ENCODE measurements around the gene RPAP3. TPM values are rescaled to one million over a fixed set of nuclear protein-coding genes. Genes with fewer than 3 reads are reported as not detected.
A peak's percentile ranks its signal among the peaks of the same experiment; 100 is the strongest.

Gene RPAP3
- total RNA-seq, 4 donors from 2014 or later, result 6.8 to 13.0 (median 7.9) TPM

- no peak for TF ChIP-seq CTCF (IDR thresholded peaks at IDR 0.05)
- TF ChIP-seq POLR2A (IDR thresholded peaks at IDR 0.05), result no peak
- 86 to 90% methylated on average over 8 of the region's 8 CpGs for WGBS, 2 donors
- intact Hi-C loops (cut with DNase I; ENCODE audit: low total_unique reads), result loop anchor here (5.0 kb wide), 1 partner anchor 92 kb away; no protein-coding TSS in a partner anchor
Measured at GRCh38 chr12:47744778-47745436, 39.1 kb upstream of the RPAP3 start.

GRCh38 chr12:47744005-47744651 is 38.3 kb upstream of the RPAP3 start:
- TF ChIP-seq CTCF (IDR thresholded peaks at IDR 0.05) (no peak), POLR2A (IDR thresholded peaks at IDR 0.05) (no peak)
- DNase-seq (ENCODE audit: low spot score in 2 of 2), result peak; percentile 49 to 89
- intact Hi-C loops (cut with DNase I; ENCODE audit: low total_unique reads), result loop anchor here (5.0 kb wide), 1 partner anchor 93 kb away; no protein-coding TSS in a partner anchor
- no peak overlapping the region for H3K4me3 ChIP-seq (ENCODE audit: low read depth, poor library complexity, severe bottlenecking)
- WGBS, 2 donors, result 41 to 46% methylated on average over 10 of the region's 10 CpGs

More at GRCh38 chr12:47744778-47745436, 39.1 kb upstream of the RPAP3 start:
- DNase-seq (ENCODE audit: low spot score in 2 of 2), result no peak
- no peak overlapping the region for H3K4me3 ChIP-seq (ENCODE audit: low read depth, poor library complexity, severe bottlenecking)

DNA sequence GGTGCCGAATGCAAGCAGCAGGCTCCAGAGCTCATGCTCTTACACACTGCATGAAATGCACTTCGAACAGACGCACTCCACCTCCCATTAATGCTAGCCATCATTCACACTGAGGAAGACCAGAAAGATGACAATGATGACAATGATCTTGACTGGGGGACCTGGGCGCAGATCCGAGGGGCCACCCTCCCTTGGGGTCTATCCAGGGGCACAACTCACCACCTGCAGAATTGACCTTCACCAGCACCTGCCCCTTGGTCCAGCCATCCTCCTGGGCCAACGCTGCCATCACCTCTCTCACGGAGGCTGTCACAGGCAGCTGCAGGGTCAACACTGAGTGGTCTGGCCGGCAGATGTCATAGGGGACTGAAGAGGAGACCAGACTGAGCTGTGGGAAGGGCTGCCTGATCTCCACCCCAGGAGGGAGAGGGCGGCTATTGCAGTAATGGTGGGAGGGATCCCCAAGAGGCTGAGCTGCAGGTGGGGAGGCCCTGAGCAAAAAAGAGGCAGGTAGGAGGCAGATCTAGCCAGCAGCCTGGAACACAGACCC is 37.6 kb upstream of the RPAP3 start:
- intact Hi-C loops (cut with DNase I; ENCODE audit: low total_unique reads), result loop anchor here (5.0 kb wide), 1 partner anchor 94 kb away; no protein-coding TSS in a partner anchor
- WGBS, 2 donors, result 84% methylated on average over 9 of the region's 9 CpGs

DNA sequence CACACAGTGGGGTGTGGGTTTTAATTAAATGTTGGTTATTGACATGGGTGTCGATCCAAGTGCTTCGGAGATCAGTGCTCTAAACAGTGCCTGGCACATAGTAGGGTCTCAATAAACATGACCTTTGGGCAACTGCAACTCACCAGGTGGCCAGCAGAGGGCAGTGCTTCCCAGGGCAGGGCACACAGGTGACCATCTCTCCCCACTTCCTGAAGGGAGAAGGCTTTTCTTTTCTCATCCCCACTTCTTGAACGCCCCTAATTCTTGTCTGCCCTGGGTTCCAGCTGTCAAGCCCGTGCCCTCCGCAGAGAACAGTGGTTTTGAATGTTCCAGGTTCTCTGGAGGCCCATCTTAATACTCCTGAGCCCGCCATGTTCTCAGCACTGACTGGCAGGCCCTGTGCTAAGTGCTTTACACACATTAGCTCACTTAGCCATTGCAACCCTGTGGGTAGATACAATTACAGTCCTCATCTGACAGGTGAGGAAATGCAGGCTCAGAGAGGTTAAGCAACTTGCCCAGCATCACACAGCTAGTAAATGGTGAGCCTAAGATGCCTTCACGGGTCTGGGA is 36.5 kb upstream of the RPAP3 start:
- no peak overlapping the region for H3K4me3 ChIP-seq (ENCODE audit: low read depth, poor library complexity, severe bottlenecking)
- WGBS, 2 donors, result 69 to 73% methylated on average over 7 of the region's 7 CpGs
- DNase-seq (ENCODE audit: low spot score in 2 of 2), result peak; percentile 49 to 94
- intact Hi-C loops (cut with DNase I; ENCODE audit: low total_unique reads), result loop anchor here (5.0 kb wide), 1 partner anchor 95 kb away; no protein-coding TSS in a partner anchor
- TF ChIP-seq POLR2A (IDR thresholded peaks at IDR 0.05), result no peak
- peak in 1 of 3 donors; percentile 75 for TF ChIP-seq CTCF (IDR thresholded peaks at IDR 0.05)

More for the DNA sequence above, 37.6 kb upstream of the RPAP3 start:
- TF ChIP-seq POLR2A (IDR thresholded peaks at IDR 0.05), result no peak
- TF ChIP-seq CTCF (IDR thresholded peaks at IDR 0.05), result no peak
- no peak overlapping the region for H3K4me3 ChIP-seq (ENCODE audit: low read depth, poor library complexity, severe bottlenecking)
- DNase-seq (ENCODE audit: low spot score in 2 of 2), result no peak

GRCh38 chr12:47741340-47741703 is 35.5 kb upstream of the RPAP3 start:
- intact Hi-C loops (cut with DNase I; ENCODE audit: low total_unique reads), result loop anchor here (5.0 kb wide), 1 partner anchor 96 kb away; no protein-coding TSS in a partner anchor
- H3K4me3 ChIP-seq (ENCODE audit: low read depth, poor library complexity, severe bottlenecking), result no peak overlapping the region
- 19 to 33% methylated on average over 4 of the region's 4 CpGs for WGBS, 2 donors
- peak; percentile 82 to 96 for DNase-seq (ENCODE audit: low spot score in 2 of 2)
- TF ChIP-seq POLR2A (IDR thresholded peaks at IDR 0.05) (no peak), CTCF (IDR thresholded peaks at IDR 0.05) (no peak)
